ENCODE results near the gene LDHD.
A peak's percentile ranks its signal among the peaks of the same experiment; 100 is the strongest.

Gene LDHD

GRCh38 chr16:75114179-75114945 is 2.2 kb downstream of the LDHD start:
- DNase-seq, result no peak

GRCh38 chr16:75113541-75114121 is 2.9 kb downstream of the LDHD start:
- no peak for DNase-seq

GRCh38 chr16:75112734-75113491 is 3.7 kb downstream of the LDHD start:
- peak; percentile 19 for DNase-seq

- no peak for DNase-seq
These were observed 4.4 kb downstream of the LDHD start for GRCh38 chr16:75111961-75112733.

GRCh38 chr16:75111514-75111940 is 5.1 kb downstream of the LDHD start:
- DNase-seq, result no peak

GRCh38 chr16:75110637-75111513 is 5.7 kb downstream of the LDHD start:
- DNase-seq, result peak; percentile 67

GRCh38 chr16:75109732-75110243 is 6.8 kb downstream of the LDHD start:
- peak; percentile 37 for DNase-seq

GRCh38 chr16:75108792-75109731 is 7.5 kb downstream of the LDHD start:
- DNase-seq, result peak; percentile 12

- DNase-seq, result no peak
These were observed 9.1 kb downstream of the LDHD start for GRCh38 chr16:75107505-75107904.

- DNase-seq, result no peak
These were observed 10.0 kb downstream of the LDHD start for GRCh38 chr16:75106351-75107274.

GRCh38 chr16:75105306-75106061 is 11.1 kb downstream of the LDHD start:
- no peak for DNase-seq

- DNase-seq, result no peak
These were observed 11.7 kb downstream of the LDHD start for GRCh38 chr16:75104836-75105235.

- no peak for DNase-seq
These were observed 12.6 kb downstream of the LDHD start for GRCh38 chr16:75103994-75104393.

GRCh38 chr16:75102595-75102994 is 14.0 kb downstream of the LDHD start:
- no peak for DNase-seq

- no peak for DNase-seq
These were observed 14.9 kb downstream of the LDHD start for GRCh38 chr16:75101635-75102034.

- no peak for DNase-seq
These were observed 16.0 kb downstream of the LDHD start for GRCh38 chr16:75100603-75100990.

GRCh38 chr16:75099738-75100602 is 16.6 kb downstream of the LDHD start:
- DNase-seq, result no peak

Measured in NCI-H1694 treated with DMSO at 0.1 percent for 48 hours (cell line).